Neuronal stem cell (in vitro differentiated cells): ENCODE data around the gene ZPBP.

Source experiments
- DNase-seq: peaks from one replicate; pipeline ENCODE4 v3.0.0-alpha.2; 2013; ENCODE audit warnings: low spot score
- H2AFZ ChIP-seq: one replicate; pipeline ENCODE4 v1.6.1; 2013; ENCODE audit warnings: mild to moderate bottlenecking, low read length, inconsistent platforms
- H2AK5ac ChIP-seq: 2 replicates; pipeline ENCODE4 v1.6.1; 2013; ENCODE audit warnings: low read depth, mild to moderate bottlenecking, inconsistent platforms, low read length, moderate library complexity, mixed read lengths
- H2BK120ac ChIP-seq: 2 replicates; pipeline ENCODE4 v1.6.1; 2013; ENCODE audit warnings: low read depth, mild to moderate bottlenecking, inconsistent platforms, low read length, moderate library complexity, mixed read lengths
- H2BK12ac ChIP-seq: one replicate; pipeline ENCODE4 v1.6.1; 2013; ENCODE audit warnings: low read length, inconsistent platforms
- H2BK15ac ChIP-seq: 2 replicates; pipeline ENCODE4 v1.6.1; 2013; ENCODE audit warnings: mild to moderate bottlenecking, low read length, inconsistent platforms, mixed read lengths
- H2BK5ac ChIP-seq: one replicate; pipeline ENCODE4 v1.6.1; 2013; ENCODE audit warnings: inconsistent platforms, mild to moderate bottlenecking, low read length, moderate library complexity
- H3K14ac ChIP-seq: one replicate; pipeline ENCODE4 v1.6.1; 2013; ENCODE audit warnings: low read length, inconsistent platforms
- H3K18ac ChIP-seq: 2 replicates; pipeline ENCODE4 v1.6.1; 2013; ENCODE audit warnings: low read length, inconsistent platforms
- H3K23ac ChIP-seq: 2 replicates; pipeline ENCODE4 v1.6.1; 2013; ENCODE audit warnings: low read depth, mild to moderate bottlenecking, mixed read lengths, low read length, inconsistent platforms; ENCODE audit not compliant: poor library complexity
- H3K27ac ChIP-seq: replicated peaks from 3 replicates; pipeline ENCODE4 v1.5.1; 2013; ENCODE audit warnings: low read length, inconsistent platforms
- H3K27me3 ChIP-seq, 3 experiments: 2 replicates each; pipeline ENCODE4 v1.6.1; 2013; ENCODE audit warnings: low read length in 3 of 3, mild to moderate bottlenecking in 2 of 3, inconsistent platforms in 1 of 3, low read depth in 1 of 3, mixed read lengths in 1 of 3, moderate library complexity in 1 of 3; ENCODE audit not compliant: control insufficient read depth in 3 of 3, insufficient read depth in 3 of 3
- H3K36me3 ChIP-seq, 2 donors: replicated peaks in 1 of 2; 2 replicates each; pipeline ENCODE4 v1.6.1; 2013; ENCODE audit warnings: low read length in 2 of 2; ENCODE audit not compliant: control insufficient read depth in 2 of 2, insufficient read depth in 2 of 2
- H3K4ac ChIP-seq: 2 replicates; pipeline ENCODE4 v1.6.1; 2013; ENCODE audit warnings: inconsistent platforms, mild to moderate bottlenecking, low read length, moderate library complexity
- H3K4me1 ChIP-seq, 2 donors: 1 replicate in 1 of 2; 2 replicates in 1 of 2; pipeline ENCODE4 v1.6.1; 2013; ENCODE audit warnings: low read length in 2 of 2, low read depth in 1 of 2; ENCODE audit not compliant: control insufficient read depth in 2 of 2, insufficient read depth in 1 of 2
- H3K4me2 ChIP-seq: one replicate; pipeline ENCODE4 v1.6.1; 2013; ENCODE audit warnings: mild to moderate bottlenecking, low read length, inconsistent platforms; ENCODE audit not compliant: insufficient read depth, poor library complexity, severe bottlenecking
- H3K4me3 ChIP-seq, 2 donors: 2 replicates each; pipeline ENCODE4 v1.5.1; 2013; ENCODE audit warnings: low read length in 2 of 2, mild to moderate bottlenecking in 2 of 2, inconsistent platforms in 1 of 2, moderate library complexity in 1 of 2
- H3K79me1 ChIP-seq: one replicate; pipeline ENCODE4 v1.6.1; 2013; ENCODE audit warnings: low read depth, mild to moderate bottlenecking, inconsistent platforms, low read length, moderate library complexity
- H3K9ac ChIP-seq: one replicate; pipeline ENCODE4 v1.6.1; 2013; ENCODE audit warnings: mild to moderate bottlenecking, low read depth, low read length, inconsistent platforms; ENCODE audit not compliant: poor library complexity
- H3K9me3 ChIP-seq, 2 donors: replicated peaks in 1 of 2; 2 replicates each; pipeline versions ENCODE3 to v1.6.1; 2013; ENCODE audit warnings: low read length in 2 of 2, mild to moderate bottlenecking in 2 of 2, inconsistent platforms in 1 of 2, low read depth in 1 of 2, mixed read lengths in 1 of 2, moderate library complexity in 1 of 2; ENCODE audit not compliant: control insufficient read depth in 2 of 2, insufficient read depth in 1 of 2
- H4K8ac ChIP-seq: one replicate; pipeline ENCODE4 v1.6.1; 2013; ENCODE audit warnings: low read depth, mild to moderate bottlenecking, inconsistent platforms, low read length, moderate library complexity
- H4K91ac ChIP-seq: one replicate; pipeline ENCODE4 v1.6.1; 2013; ENCODE audit warnings: low read length, low read depth, mild to moderate bottlenecking, inconsistent platforms; ENCODE audit not compliant: poor library complexity
- WGBS, 2 donors: extraction: QIAGEN DNeasy Blood & Tissue Kit; methylation state at CpG; one replicate each; pipeline ENCODE4 v1.1.7; 2013; ENCODE audit warnings: missing lambda C conversion rate in 2 of 2, mixed read lengths in 1 of 2; ENCODE audit not compliant: insufficient read length in 2 of 2, insufficient replicate concordance in 1 of 2; ENCODE audit errors: extremely low coverage in 2 of 2; 5-methylcytosine and 5-hydroxymethylcytosine counted together

The ZPBP gene

DNA sequence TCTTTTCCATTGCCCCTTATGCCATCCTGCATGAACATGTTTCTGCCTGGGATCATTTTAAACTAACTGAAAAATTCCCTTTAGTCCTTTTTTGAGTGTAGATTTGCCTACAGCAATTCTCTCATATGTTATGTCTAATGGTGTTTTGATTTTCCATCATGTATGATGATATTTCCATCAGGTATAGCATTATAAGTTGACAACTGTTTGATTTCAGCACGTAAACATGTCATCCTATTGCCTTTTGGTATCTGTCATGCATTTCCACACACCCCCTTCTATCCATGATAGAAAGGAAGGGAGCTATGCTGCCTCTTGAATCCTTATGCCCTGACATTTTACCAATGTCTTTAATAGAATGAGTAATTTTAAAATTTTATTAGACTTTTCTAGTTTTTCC, 116.8 kb downstream of the ZPBP start:
- no peak overlapping the region for H4K8ac ChIP-seq
- H3K23ac ChIP-seq: no peak overlapping the region
- no peak overlapping the region for H3K4ac ChIP-seq
- H2BK15ac ChIP-seq: no peak overlapping the region
- DNase-seq: no peak
- H3K79me1 ChIP-seq: no peaks in the 10 kb centered on the region
- no peaks in the 10 kb centered on the region for H3K27me3 ChIP-seq
- H3K36me3 ChIP-seq: no peaks in the 10 kb centered on the region
- no peak overlapping the region for H3K4me3 ChIP-seq
- no peak overlapping the region for H2AK5ac ChIP-seq
- H2BK12ac ChIP-seq: no peak overlapping the region
- no peak overlapping the region for H2BK5ac ChIP-seq
- no CpG with 5 or more reads among the region's 1 CpG for WGBS, 2 donors
- no peak overlapping the region for H3K14ac ChIP-seq
- no peak overlapping the region for H3K4me2 ChIP-seq
- H3K9ac ChIP-seq: no peak overlapping the region
- no peaks in the 10 kb centered on the region for H3K9me3 ChIP-seq
- H3K4me1 ChIP-seq: no peaks in the 10 kb centered on the region
- H3K27ac ChIP-seq: no peak overlapping the region
- no peak overlapping the region for H2BK120ac ChIP-seq
- no peak overlapping the region for H2AFZ ChIP-seq
- H4K91ac ChIP-seq: no peak overlapping the region
- H3K18ac ChIP-seq: no peak overlapping the region

- H4K8ac ChIP-seq: no peak overlapping the region
Measured at GRCh38 chr7:49974035-49974434, 119.0 kb downstream of the ZPBP start.

GRCh38 chr7:49937608-49938007, 155.4 kb downstream of the ZPBP start:
- no CpG with 5 or more reads among the region's 2 CpGs for WGBS, 2 donors
- H2AFZ ChIP-seq: no peak overlapping the region
- no peak for DNase-seq
- no peaks in the 10 kb centered on the region for H3K4me1 ChIP-seq
- no peaks in the 10 kb centered on the region for H3K36me3 ChIP-seq
- H3K18ac ChIP-seq: no peak overlapping the region
- H2AK5ac ChIP-seq: no peak overlapping the region
- H3K4me3 ChIP-seq: no peak overlapping the region
- H2BK12ac ChIP-seq: no peak overlapping the region
- no peak overlapping the region for H4K91ac ChIP-seq
- no peak overlapping the region for H2BK120ac ChIP-seq
- no peak overlapping the region for H2BK15ac ChIP-seq
- no peak overlapping the region for H3K14ac ChIP-seq
- no peak overlapping the region for H4K8ac ChIP-seq
- no peak overlapping the region for H3K23ac ChIP-seq
- no peak overlapping the region for H3K4ac ChIP-seq
- H3K9ac ChIP-seq: no peak overlapping the region
- H3K27me3 ChIP-seq: peaks cover 0 to 2% (median 0%) of the 10 kb centered on the region in 3 experiments
- H3K9me3 ChIP-seq: no peaks in the 10 kb centered on the region
- H3K4me2 ChIP-seq: no peak overlapping the region
- no peak overlapping the region for H2BK5ac ChIP-seq
- no peak overlapping the region for H3K27ac ChIP-seq
- no peaks in the 10 kb centered on the region for H3K79me1 ChIP-seq

More at GRCh38 chr7:49974035-49974434, 119.0 kb downstream of the ZPBP start:
- no peak overlapping the region for H3K23ac ChIP-seq
- H3K27ac ChIP-seq: no peak overlapping the region
- H2AK5ac ChIP-seq: no peak overlapping the region
- H2BK15ac ChIP-seq: no peak overlapping the region
- no peak overlapping the region for H3K4me3 ChIP-seq
- no peak overlapping the region for H3K18ac ChIP-seq
- H3K4me2 ChIP-seq: no peak overlapping the region
- H2BK120ac ChIP-seq: no peak overlapping the region
- H3K4me1 ChIP-seq: no peaks in the 10 kb centered on the region
- H2BK12ac ChIP-seq: no peak overlapping the region
- no CpG with 5 or more reads among the region's 1 CpG for WGBS, 2 donors
- H3K27me3 ChIP-seq: no peaks in the 10 kb centered on the region
- H3K9ac ChIP-seq: no peak overlapping the region
- no peak overlapping the region for H2BK5ac ChIP-seq
- no peak overlapping the region for H3K14ac ChIP-seq
- no peak overlapping the region for H2AFZ ChIP-seq
- H3K4ac ChIP-seq: no peak overlapping the region
- DNase-seq: no peak
- H3K9me3 ChIP-seq: no peaks in the 10 kb centered on the region
- H3K36me3 ChIP-seq: no peaks in the 10 kb centered on the region
- H3K79me1 ChIP-seq: no peaks in the 10 kb centered on the region
- H4K91ac ChIP-seq: no peak overlapping the region

- H3K4me3 ChIP-seq: no peak overlapping the region
Measured at GRCh38 chr7:49931627-49932026, 161.4 kb downstream of the ZPBP start.

More at GRCh38 chr7:49931627-49932026, 161.4 kb downstream of the ZPBP start:
- no peaks in the 10 kb centered on the region for H3K27me3 ChIP-seq
- H3K79me1 ChIP-seq: no peaks in the 10 kb centered on the region
- H3K4me2 ChIP-seq: no peak overlapping the region
- no peak overlapping the region for H3K27ac ChIP-seq
- H4K8ac ChIP-seq: no peak overlapping the region
- no peak overlapping the region for H3K23ac ChIP-seq
- peaks cover 0 to 2% of the 10 kb centered on the region in 2 donors for H3K9me3 ChIP-seq
- H2BK12ac ChIP-seq: no peak overlapping the region
- H3K18ac ChIP-seq: no peak overlapping the region
- no peak overlapping the region for H2BK120ac ChIP-seq
- H3K4ac ChIP-seq: no peak overlapping the region
- no peaks in the 10 kb centered on the region for H3K4me1 ChIP-seq
- no peak overlapping the region for H2BK5ac ChIP-seq
- H3K9ac ChIP-seq: no peak overlapping the region
- no peak overlapping the region for H2AK5ac ChIP-seq
- no peak overlapping the region for H4K91ac ChIP-seq
- DNase-seq: no peak
- WGBS, 2 donors: no CpG with 5 or more reads among the region's 2 CpGs
- no peak overlapping the region for H2BK15ac ChIP-seq
- no peak overlapping the region for H3K14ac ChIP-seq
- no peaks in the 10 kb centered on the region for H3K36me3 ChIP-seq
- H2AFZ ChIP-seq: no peak overlapping the region
